Nephron (organoid): ENCODE data around the gene FRY.

Source experiments
- H3K27ac Mint-ChIP-seq, 3 experiments: 2 replicates each; pipeline ENCODE4 v1.8.0; 2020; ENCODE audit warnings: mixed read lengths in 3 of 3, mild to moderate bottlenecking in 2 of 3, moderate library complexity in 1 of 3
- H3K27me3 Mint-ChIP-seq: 2 replicates; pipeline ENCODE4 v1.8.0; 2021; ENCODE audit warnings: low read depth, mild to moderate bottlenecking, moderate library complexity, mixed read lengths
- H3K36me3 Mint-ChIP-seq: 2 replicates; pipeline ENCODE4 v1.8.0; 2020; ENCODE audit warnings: low read depth, mixed read lengths
- H3K4me1 Mint-ChIP-seq: 2 replicates; pipeline ENCODE4 v1.8.0; 2020; ENCODE audit warnings: mixed read lengths
- H3K4me3 Mint-ChIP-seq, 3 experiments: 2 replicates each; pipeline ENCODE4 v1.8.0; 2020; ENCODE audit warnings: mild to moderate bottlenecking in 3 of 3, mixed read lengths in 3 of 3, moderate library complexity in 2 of 3
- H3K9me3 Mint-ChIP-seq: 2 replicates; pipeline ENCODE4 v1.8.0; 2020; ENCODE audit warnings: mixed read lengths
- TF ChIP-seq, protein P1 (sequence below), 3 experiments: fragments of 200-600 bp; sonication (generic); IDR thresholded peaks; one replicate each; pipeline ENCODE4 v1.5.0; 2021; ENCODE audit warnings: antibody characterized with exemption in 3 of 3; ENCODE audit not compliant: unreplicated experiment in 3 of 3

FRY gene

DNA sequence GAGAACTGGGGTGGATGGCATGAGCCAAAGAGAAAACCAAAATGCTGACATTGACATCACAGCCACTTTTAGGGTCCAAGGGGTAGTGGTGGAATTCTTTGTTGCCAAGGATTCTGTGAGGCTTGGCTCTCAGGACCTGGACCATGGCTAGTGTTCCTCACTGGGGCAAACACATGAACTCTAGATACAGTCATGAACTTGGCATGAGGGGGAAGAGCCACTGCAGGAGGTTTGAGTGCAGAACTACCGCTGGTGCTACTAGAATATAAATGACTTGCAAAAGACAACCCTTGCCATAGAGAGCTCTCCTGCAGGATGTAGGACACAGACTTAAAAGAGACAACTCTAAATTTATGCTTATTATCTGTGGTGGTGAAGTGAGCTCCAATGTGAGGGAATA, 29.8 kb upstream of the FRY start:
- Mint-ChIP-seq H3K27me3 (no peaks in the 10 kb centered on the region), H3K36me3 (no peaks in the 10 kb centered on the region), H3K9me3 (no peaks in the 10 kb centered on the region), H3K4me3 (no peak overlapping the region), H3K27ac (no peak overlapping the region), H3K4me1 (no peaks in the 10 kb centered on the region)
- TF ChIP-seq, protein P1, sequence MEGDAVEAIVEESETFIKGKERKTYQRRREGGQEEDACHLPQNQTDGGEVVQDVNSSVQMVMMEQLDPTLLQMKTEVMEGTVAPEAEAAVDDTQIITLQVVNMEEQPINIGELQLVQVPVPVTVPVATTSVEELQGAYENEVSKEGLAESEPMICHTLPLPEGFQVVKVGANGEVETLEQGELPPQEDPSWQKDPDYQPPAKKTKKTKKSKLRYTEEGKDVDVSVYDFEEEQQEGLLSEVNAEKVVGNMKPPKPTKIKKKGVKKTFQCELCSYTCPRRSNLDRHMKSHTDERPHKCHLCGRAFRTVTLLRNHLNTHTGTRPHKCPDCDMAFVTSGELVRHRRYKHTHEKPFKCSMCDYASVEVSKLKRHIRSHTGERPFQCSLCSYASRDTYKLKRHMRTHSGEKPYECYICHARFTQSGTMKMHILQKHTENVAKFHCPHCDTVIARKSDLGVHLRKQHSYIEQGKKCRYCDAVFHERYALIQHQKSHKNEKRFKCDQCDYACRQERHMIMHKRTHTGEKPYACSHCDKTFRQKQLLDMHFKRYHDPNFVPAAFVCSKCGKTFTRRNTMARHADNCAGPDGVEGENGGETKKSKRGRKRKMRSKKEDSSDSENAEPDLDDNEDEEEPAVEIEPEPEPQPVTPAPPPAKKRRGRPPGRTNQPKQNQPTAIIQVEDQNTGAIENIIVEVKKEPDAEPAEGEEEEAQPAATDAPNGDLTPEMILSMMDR (IDR thresholded peaks at IDR 0.05; ENCODE audit: unreplicated experiment in 3 of 3) = no peak

DNA sequence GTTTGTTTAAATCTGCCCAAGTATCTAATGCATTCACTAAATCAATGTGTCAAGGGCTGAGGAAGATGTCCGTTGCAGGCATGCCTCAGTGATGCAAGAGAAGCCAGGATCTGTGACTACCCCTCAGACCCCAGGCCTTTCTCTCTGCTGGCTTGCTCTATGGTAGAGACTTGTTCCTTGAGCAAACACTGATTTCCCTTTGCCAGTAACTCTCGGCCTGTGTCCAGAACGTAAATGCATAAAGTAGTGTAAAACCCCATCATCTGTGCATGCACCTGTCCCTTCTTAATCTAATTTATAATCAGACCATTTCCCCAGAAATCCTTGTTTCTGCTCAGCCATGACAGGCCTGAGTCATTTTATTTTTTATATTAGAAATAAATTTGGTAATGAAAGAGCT, 28.7 kb upstream of the FRY start:
- TF ChIP-seq, protein P1 (IDR thresholded peaks at IDR 0.05; ENCODE audit: unreplicated experiment in 3 of 3) = no peak
- Mint-ChIP-seq H3K4me1 (no peaks in the 10 kb centered on the region), H3K27ac (no peak overlapping the region), H3K9me3 (no peaks in the 10 kb centered on the region), H3K27me3 (no peaks in the 10 kb centered on the region), H3K4me3 (no peak overlapping the region), H3K36me3 (no peaks in the 10 kb centered on the region)

DNA sequence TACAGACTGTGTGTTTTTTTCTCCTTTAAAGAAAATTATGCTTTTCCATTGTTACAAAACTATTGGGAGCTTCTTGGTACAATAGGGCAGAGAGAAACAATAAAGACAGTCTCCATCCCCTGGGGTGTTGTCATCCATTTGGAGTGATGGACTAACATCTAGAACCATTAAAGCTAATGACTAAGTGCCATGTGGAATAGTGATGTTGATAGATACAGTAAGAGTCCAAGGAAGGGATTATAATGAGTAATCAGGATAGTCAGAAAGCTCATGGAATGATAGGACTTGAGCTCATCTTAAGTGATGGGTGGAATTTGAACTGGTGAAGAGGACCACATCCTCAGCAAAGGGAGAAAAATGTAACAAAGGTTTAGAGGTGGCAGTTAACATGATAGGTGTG, 24.1 kb upstream of the FRY start:
- Mint-ChIP-seq H3K27ac (no peak overlapping the region), H3K4me1 (peaks cover 8% of the 10 kb centered on the region), H3K27me3 (no peaks in the 10 kb centered on the region), H3K4me3 (no peak overlapping the region), H3K36me3 (no peaks in the 10 kb centered on the region), H3K9me3 (no peaks in the 10 kb centered on the region)
- TF ChIP-seq, protein P1 (IDR thresholded peaks at IDR 0.05; ENCODE audit: unreplicated experiment in 3 of 3) = no peak

DNA sequence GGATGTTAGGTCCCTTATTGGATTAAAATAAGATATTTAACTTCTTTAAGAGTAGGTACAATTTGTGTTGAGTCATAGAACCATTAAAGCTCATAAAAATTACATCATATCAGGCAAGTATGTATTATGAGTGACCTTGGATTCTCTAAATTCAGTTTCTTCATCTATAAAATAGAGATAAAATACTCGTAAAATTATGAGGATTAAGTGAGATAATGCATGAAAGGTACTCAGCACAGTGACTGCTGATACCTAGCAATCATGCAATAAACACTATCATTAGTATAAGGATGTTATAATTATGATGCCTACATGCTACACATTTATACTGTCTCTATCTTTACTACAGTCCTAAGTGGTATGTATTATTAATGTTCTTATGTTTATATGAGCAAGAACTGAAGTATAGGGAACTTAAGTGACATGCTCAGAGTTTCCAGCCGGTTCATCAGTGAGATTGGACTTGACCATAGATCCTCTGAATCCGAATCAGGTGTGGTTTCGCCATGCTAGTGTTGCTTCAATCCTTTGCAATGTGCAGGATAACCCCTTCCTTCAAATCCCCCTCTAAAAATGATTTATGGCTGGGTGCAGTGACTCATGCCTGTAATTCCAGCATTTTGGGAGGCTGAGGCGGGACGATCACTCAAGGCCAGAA, 22.9 kb upstream of the FRY start:
- Mint-ChIP-seq H3K9me3 (no peaks in the 10 kb centered on the region), H3K27ac (no peak overlapping the region), H3K4me1 (peaks cover 8% of the 10 kb centered on the region), H3K36me3 (no peaks in the 10 kb centered on the region), H3K4me3 (no peak overlapping the region), H3K27me3 (no peaks in the 10 kb centered on the region)
- TF ChIP-seq, protein P1 (IDR thresholded peaks at IDR 0.05; ENCODE audit: unreplicated experiment in 3 of 3) = no peak

DNA sequence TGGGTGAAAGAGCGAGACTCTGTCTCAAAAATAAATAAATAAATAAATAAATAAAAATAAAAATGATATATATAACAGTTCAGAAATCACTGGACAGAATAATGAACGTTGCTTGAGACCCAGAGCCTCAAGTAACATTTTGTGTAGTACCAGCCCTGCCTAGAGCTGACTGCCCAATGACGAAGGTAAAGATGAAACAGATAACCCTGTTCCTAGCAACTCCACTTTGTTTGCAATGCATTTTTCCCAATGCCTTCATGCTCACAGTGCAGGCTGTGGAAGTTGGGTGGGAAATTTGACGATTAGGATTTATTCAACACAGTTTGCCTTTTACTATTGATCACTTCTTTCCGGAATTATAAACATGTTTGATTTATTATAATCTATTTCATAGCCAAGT, 22.2 kb upstream of the FRY start:
- no peak overlapping the region for H3K27ac Mint-ChIP-seq
- H3K27me3 Mint-ChIP-seq = no peaks in the 10 kb centered on the region
- no peaks in the 10 kb centered on the region for H3K36me3 Mint-ChIP-seq
- H3K4me3 Mint-ChIP-seq = no peak overlapping the region
- TF ChIP-seq, protein P1 (IDR thresholded peaks at IDR 0.05; ENCODE audit: unreplicated experiment in 3 of 3) = no peak
- H3K4me1 Mint-ChIP-seq = peaks cover 8% of the 10 kb centered on the region
- no peaks in the 10 kb centered on the region for H3K9me3 Mint-ChIP-seq

DNA sequence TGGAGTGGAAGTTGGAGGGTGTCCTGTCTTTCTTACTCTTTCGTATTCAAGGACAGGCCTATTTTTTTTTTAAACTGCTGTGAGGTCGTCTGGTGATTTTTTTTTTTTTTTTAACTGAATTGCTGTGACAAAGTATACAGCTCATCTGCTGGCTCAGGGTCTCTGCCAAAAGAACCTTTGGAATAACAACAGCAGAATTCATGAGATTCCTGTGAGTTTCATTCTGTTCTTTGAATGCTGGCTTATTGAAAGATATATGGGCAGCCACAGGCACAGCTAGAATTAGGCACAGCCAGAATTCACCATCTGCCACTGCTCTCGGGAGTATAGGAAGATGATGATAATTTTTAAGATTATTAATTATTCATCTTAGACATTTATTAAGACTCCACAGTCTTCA, 21.4 kb upstream of the FRY start:
- H3K36me3 Mint-ChIP-seq = no peaks in the 10 kb centered on the region
- H3K27me3 Mint-ChIP-seq = no peaks in the 10 kb centered on the region
- peak overlapping the region in 2 of 3 experiments; percentile 48 to 63 for H3K27ac Mint-ChIP-seq
- TF ChIP-seq, protein P1 (IDR thresholded peaks at IDR 0.05; ENCODE audit: unreplicated experiment in 3 of 3) = no peak
- no peaks in the 10 kb centered on the region for H3K9me3 Mint-ChIP-seq
- no peak overlapping the region for H3K4me3 Mint-ChIP-seq
- H3K4me1 Mint-ChIP-seq = peaks cover 8% of the 10 kb centered on the region
